Keratinocyte (primary cell): Measurements from ENCODE around the gene OIT3.

Experiments
- CTCF ChIP-seq, 3 experiments: IDR thresholded peaks in 1 of 3; conservative IDR thresholded peaks in 1 of 3; optimal IDR thresholded peaks in 1 of 3; 2 replicates in 2 of 3; 3 replicates in 1 of 3; pipeline versions ENCODE3 to v1.5.1; 2011; ENCODE audit warnings: low read length in 3 of 3, mild to moderate bottlenecking in 3 of 3, moderate library complexity in 2 of 3, control low read depth in 1 of 3, inconsistent platforms in 1 of 3; ENCODE audit not compliant: insufficient read depth in 2 of 3; ENCODE audit errors: extremely low read depth in 1 of 3
- EZH2 ChIP-seq: IDR thresholded peaks from one replicate; pipeline ENCODE4 v1.6.1; 2012; ENCODE audit warnings: inconsistent platforms, mild to moderate bottlenecking, low read length, moderate library complexity

DNA sequence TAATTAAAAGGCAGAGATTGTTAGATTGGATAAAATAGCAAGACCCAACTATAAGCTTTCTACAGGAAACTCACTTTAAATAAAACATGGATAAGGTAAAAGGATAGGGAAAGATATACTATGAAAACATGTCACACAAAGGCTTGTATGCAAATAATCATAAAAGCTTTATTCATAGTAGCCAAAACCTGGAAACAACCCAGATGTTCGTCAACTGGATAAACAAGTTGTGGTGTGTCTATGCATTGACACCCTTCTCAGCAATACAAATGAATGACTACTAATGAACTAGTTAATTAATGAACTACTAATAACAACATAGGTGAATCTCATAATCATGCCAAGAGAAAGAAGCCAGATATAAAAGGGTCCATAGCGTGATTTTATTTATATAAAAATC is 37.7 kb upstream of the OIT3 start:
- TF ChIP-seq CTCF (optimal IDR thresholded peaks at IDR 0.05 in 1 of 3, IDR thresholded peaks at IDR 0.05 in 1 of 3, conservative IDR thresholded peaks at IDR 0.05 in 1 of 3; ENCODE audit: extremely low read depth in 1 of 3, insufficient read depth in 2 of 3, low read length in 3 of 3): no peak
- TF ChIP-seq EZH2: no peak
